T-helper 2 cell treated with Interferon-gamma antibody and Interleukin-4, amounts not matched to agents 5 μg/mL and 100 μg/mL, for 36 hours (primary cell): ENCODE measurements around the gene LRRK2.
"Not testable (repeated sequence)": the region's sequence is repeated elsewhere in the genome, so short reads cannot be mapped to it uniquely, and the experiment has no call there.

Experiments used
- DNase-seq: peaks from one replicate; pipeline ENCODE4 v3.0.0; 2021; ENCODE audit warnings: low spot score
- H3K27ac Mint-ChIP-seq: one replicate; pipeline ENCODE4 v1.8.0; 2021; ENCODE audit warnings: mild to moderate bottlenecking, mixed read lengths
- H3K27me3 Mint-ChIP-seq: one replicate; pipeline ENCODE4 v1.8.0; 2021; ENCODE audit warnings: low read depth, mixed read lengths
- H3K36me3 Mint-ChIP-seq: one replicate; pipeline ENCODE4 v1.8.0; 2021; ENCODE audit warnings: low read depth, mixed read lengths
- H3K4me1 Mint-ChIP-seq: one replicate; pipeline ENCODE4 v1.8.0; 2021; ENCODE audit warnings: low read depth, mixed read lengths
- H3K4me3 Mint-ChIP-seq: one replicate; pipeline ENCODE4 v1.8.0; 2022; ENCODE audit warnings: mild to moderate bottlenecking, moderate library complexity, mixed read lengths
- H3K9me3 Mint-ChIP-seq: one replicate; pipeline ENCODE4 v1.8.0; 2021; ENCODE audit warnings: mixed read lengths

The LRRK2 gene

DNA sequence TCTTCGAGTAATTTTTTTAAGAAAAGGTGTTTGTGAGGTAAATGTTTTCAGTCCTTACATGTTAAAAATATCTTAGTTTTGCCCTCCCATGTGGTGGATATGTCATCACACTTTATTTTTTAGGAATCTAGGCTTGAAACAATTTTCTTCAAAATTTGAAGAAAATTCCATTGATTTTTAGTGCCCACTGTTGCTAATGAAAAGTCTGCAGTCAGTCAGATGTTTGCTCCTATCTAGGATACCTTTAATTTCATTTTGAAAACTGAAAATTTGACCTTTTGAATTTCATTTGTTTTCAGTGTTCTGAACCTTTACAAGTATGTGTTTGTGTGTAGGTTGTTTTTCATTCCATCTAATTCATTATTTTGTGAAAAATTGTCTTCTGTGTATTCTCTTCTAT is 105.4 kb downstream of the LRRK2 start:
- H3K4me1 Mint-ChIP-seq, result no peaks in the 10 kb centered on the region
- no peak overlapping the region for H3K27ac Mint-ChIP-seq
- DNase-seq, result no peak
- no peaks in the 10 kb centered on the region for H3K27me3 Mint-ChIP-seq
- H3K9me3 Mint-ChIP-seq, result no peaks in the 10 kb centered on the region
- H3K4me3 Mint-ChIP-seq, result no peak overlapping the region
- H3K36me3 Mint-ChIP-seq, result no peaks in the 10 kb centered on the region

DNA sequence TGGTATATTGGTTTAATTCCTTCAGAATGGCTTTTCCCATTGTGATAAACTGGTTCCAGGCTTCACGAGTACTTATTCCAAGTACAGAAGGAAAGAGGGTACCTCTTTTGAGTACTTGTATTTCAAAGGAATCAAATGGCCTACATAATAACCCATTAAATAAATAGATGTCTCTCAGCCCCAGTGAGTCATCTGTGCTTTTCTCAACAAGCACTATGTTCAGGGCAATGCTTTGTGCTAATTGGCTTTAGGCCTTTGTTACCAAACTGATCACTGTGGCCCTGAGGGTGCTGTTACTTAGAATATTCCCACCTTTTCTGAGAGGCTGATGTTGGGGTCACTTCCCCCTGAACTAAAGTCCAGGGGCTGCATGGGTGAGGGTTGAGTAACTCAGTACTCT is 107.1 kb downstream of the LRRK2 start:
- Mint-ChIP-seq H3K27ac (no peak overlapping the region), H3K36me3 (no peaks in the 10 kb centered on the region), H3K27me3 (no peaks in the 10 kb centered on the region), H3K4me3 (no peak overlapping the region), H3K9me3 (no peaks in the 10 kb centered on the region), H3K4me1 (no peaks in the 10 kb centered on the region)
- DNase-seq, result no peak

DNA sequence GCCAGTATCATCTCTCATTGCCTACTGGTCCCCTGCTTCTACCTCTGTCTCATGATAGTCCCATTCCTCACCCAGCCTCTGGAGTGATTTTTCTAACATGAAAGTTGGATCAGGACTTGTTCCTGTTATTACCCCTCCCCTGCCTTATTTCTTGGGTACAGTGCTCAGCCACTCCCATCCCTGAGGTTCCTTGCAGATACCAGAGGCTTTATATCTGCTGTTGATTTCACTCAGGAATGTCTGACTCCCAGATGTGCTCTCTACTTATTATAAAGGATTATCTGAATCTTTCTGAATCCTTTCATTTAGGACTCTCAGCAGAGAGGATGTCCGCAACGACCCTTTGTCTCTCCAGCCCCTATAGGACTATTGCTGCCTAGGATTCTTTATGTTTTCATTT is 111.2 kb downstream of the LRRK2 start:
- Mint-ChIP-seq H3K9me3 (no peaks in the 10 kb centered on the region), H3K27me3 (no peaks in the 10 kb centered on the region), H3K36me3 (no peaks in the 10 kb centered on the region), H3K27ac (no peak overlapping the region), H3K4me3 (no peak overlapping the region), H3K4me1 (no peaks in the 10 kb centered on the region)
- DNase-seq, result no peak

DNA sequence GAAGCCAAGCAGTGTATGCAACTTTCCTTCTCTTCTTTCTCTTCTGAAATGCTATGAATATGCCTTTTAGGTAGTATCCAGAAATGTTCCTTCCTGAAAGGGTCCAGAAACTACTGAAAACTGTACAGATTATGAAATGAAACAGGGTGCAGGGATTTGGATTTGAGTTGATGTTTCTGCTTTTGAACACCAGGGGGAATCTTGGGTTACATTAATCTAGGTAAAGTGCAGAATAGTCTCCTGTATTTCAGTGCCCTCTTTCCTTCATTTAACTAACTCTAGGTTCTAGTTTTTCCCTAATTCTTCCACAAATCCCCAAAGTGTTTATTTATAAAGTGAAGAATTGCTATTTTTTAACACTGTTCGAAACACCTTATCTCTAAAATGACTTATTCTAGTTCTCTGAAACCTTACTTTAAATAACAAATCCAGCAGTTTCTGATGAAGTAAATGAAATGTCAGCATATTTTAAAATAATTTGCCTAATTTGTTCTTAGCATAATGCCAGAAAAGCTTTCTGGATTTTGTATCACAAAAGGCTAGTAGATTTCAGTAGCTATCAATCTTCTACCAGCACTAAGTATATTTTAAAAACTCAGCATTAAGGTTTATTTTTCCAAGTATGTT is 111.9 kb downstream of the LRRK2 start:
- no peak for DNase-seq
- Mint-ChIP-seq H3K36me3 (no peaks in the 10 kb centered on the region), H3K27ac (no peak overlapping the region), H3K27me3 (no peaks in the 10 kb centered on the region), H3K4me3 (no peak overlapping the region), H3K9me3 (no peaks in the 10 kb centered on the region), H3K4me1 (no peaks in the 10 kb centered on the region)

DNA sequence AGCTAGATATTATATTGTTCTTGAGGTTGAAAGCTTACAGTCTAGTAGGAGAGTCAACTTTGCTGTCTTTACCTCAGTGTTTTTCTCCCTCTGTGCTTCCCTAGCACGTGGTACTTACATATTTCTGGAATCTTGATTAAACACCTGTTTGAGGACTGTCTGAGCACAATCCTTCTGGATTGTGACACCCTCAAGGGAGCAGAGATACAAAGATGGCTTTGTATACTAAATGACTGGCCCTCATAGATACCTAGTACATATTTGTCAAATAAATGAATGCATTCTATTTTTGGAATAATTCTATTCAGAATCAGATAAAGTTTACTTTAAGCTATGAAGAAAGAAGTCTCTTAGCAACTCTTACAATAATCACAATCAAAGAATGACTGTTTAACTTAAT is 113.3 kb downstream of the LRRK2 start:
- Mint-ChIP-seq H3K36me3 (no peaks in the 10 kb centered on the region), H3K27ac (no peak overlapping the region), H3K9me3 (no peaks in the 10 kb centered on the region), H3K4me1 (no peaks in the 10 kb centered on the region), H3K4me3 (no peak overlapping the region), H3K27me3 (no peaks in the 10 kb centered on the region)
- DNase-seq, result no peak

DNA sequence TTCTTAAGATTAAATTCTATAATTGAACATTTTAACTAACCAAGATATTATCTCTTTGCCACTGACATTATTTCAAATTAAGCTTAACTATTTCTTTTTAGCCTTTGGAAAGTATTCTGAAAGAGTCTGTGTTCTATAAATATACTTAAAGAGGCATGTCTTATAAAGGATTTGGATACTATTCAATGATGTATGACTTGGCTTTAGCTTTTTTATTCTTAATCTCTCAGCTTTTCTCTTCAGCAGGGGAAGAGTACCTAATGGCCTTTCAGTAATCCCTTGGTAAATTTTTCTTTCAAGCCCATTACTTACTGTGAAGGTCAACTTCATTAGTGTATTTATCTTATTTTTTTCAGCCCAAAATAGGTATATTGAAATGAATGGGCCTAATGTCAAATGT is 113.8 kb downstream of the LRRK2 start:
- no peaks in the 10 kb centered on the region for H3K4me1 Mint-ChIP-seq
- DNase-seq, result no peak
- H3K27me3 Mint-ChIP-seq, result no peaks in the 10 kb centered on the region
- H3K36me3 Mint-ChIP-seq, result no peaks in the 10 kb centered on the region
- no peaks in the 10 kb centered on the region for H3K9me3 Mint-ChIP-seq
- no peak overlapping the region for H3K4me3 Mint-ChIP-seq
- H3K27ac Mint-ChIP-seq, result no peak overlapping the region

DNA sequence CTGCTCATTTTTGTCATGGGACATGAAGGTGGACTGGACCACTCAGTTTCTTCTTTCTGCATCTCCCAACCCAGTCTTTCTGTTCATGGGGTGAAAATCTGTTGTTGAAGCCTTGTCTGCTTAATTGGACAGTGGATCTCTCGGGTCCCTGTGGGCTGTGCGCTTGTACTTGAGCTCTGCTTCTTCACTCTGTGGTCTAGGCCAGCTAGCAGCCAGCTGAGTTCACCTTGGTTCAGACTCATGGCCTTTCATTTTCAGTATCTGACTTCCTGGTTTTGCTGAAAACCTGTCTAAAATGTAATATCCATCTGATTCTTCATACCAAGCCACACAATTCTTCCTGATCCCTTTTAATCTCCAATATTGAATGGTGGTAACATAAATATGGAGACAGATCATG is 117.2 kb downstream of the LRRK2 start:
- Mint-ChIP-seq H3K27ac (no peak overlapping the region), H3K27me3 (no peaks in the 10 kb centered on the region), H3K9me3 (no peaks in the 10 kb centered on the region), H3K4me3 (no peak overlapping the region), H3K36me3 (no peaks in the 10 kb centered on the region), H3K4me1 (no peaks in the 10 kb centered on the region)
- no peak for DNase-seq

DNA sequence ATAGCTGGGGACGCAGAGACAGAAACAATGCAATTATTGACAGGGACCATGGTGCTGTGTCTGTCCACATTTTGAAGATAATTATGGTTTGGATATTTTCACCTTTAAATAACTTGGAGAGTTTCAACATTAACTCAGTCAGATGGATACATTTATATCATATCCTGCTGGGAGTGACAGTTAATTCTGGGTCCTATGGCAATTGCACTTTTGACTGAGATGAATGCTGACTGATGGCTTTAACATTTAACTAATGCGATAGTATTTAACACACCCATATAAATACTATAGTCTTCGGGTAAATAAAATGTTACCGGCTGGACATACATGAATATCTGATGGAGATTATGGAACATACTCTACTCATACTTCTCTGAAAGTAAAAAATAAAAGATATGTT is 118.3 kb downstream of the LRRK2 start:
- Mint-ChIP-seq H3K36me3 (no peaks in the 10 kb centered on the region), H3K9me3 (no peaks in the 10 kb centered on the region)

DNA sequence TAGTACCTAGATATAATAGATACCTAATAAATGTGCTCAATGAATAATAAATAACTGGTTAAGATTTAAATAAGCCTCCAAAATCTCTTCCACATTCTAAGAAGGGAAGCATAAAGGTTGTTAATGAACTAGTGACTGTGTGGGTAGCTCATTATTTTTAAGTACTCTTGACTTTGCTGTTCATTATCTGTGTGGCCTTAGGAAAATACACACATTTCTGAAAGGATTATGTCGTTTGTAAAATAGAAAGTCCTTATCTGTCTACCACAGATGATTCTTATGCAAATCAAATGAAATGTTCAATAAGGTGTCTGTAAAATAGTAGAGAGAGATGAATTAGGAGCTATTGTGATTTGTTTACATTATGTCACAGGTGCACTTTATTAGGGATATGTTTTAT is 119.5 kb downstream of the LRRK2 start:
- H3K27ac Mint-ChIP-seq, result no peak overlapping the region
- H3K4me1 Mint-ChIP-seq, result no peaks in the 10 kb centered on the region
- H3K36me3 Mint-ChIP-seq, result no peaks in the 10 kb centered on the region
- DNase-seq, result no peak
- no peak overlapping the region for H3K4me3 Mint-ChIP-seq
- H3K9me3 Mint-ChIP-seq, result no peaks in the 10 kb centered on the region
- H3K27me3 Mint-ChIP-seq, result no peaks in the 10 kb centered on the region

More for the DNA sequence above, 118.3 kb downstream of the LRRK2 start:
- H3K27me3 Mint-ChIP-seq, result no peaks in the 10 kb centered on the region
- no peak overlapping the region for H3K27ac Mint-ChIP-seq
- no peaks in the 10 kb centered on the region for H3K4me1 Mint-ChIP-seq
- no peak for DNase-seq
- H3K4me3 Mint-ChIP-seq, result no peak overlapping the region

DNA sequence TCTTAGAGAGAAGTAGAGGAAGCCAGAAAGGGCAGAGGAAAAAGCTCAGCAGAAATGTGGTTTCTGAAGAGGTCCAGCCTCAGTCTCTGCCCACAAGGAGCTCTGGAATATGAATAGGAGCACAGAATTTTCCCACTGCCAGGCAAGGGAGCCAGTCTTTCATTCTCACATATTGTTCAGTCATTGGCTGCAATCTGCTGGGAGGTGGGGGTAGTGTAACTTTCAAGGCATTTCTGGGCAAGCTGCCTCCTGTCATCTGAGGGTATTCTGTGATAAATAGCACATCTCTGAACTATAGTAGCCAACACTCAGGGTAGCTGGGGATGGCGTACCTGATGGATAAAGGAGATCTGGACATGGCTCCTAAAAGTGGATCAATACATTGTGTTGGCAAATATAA is 127.2 kb downstream of the LRRK2 start:
- H3K27me3 Mint-ChIP-seq, result no peaks in the 10 kb centered on the region
- H3K9me3 Mint-ChIP-seq, result no peaks in the 10 kb centered on the region
- H3K27ac Mint-ChIP-seq, result no peak overlapping the region
- DNase-seq, result no peak
- no peaks in the 10 kb centered on the region for H3K36me3 Mint-ChIP-seq
- H3K4me1 Mint-ChIP-seq, result no peaks in the 10 kb centered on the region
- no peak overlapping the region for H3K4me3 Mint-ChIP-seq

DNA sequence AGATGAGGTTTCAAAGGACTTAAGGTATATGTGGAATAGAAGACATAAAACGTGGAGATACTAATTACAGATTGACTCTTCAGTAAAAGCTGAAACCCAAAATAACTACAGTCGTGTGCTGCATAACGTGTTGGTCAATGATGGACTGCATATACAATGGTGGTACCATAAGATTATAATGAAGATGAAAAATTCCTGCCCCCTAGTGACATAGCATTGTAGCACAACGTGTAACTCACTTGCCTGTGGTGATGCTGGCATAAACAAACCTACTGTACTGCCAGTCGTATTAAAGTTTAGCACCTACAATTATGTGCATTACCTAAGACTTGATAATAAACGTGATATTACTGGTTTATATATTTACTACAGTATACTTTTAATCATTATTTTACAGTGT is 150.3 kb downstream of the LRRK2 start:
- DNase-seq, result no peak
- H3K27ac Mint-ChIP-seq, result no peak overlapping the region
- no peaks in the 10 kb centered on the region for H3K9me3 Mint-ChIP-seq
- H3K36me3 Mint-ChIP-seq, result no peaks in the 10 kb centered on the region
- no peaks in the 10 kb centered on the region for H3K4me1 Mint-ChIP-seq
- H3K27me3 Mint-ChIP-seq, result no peaks in the 10 kb centered on the region
- no peak overlapping the region for H3K4me3 Mint-ChIP-seq

DNA sequence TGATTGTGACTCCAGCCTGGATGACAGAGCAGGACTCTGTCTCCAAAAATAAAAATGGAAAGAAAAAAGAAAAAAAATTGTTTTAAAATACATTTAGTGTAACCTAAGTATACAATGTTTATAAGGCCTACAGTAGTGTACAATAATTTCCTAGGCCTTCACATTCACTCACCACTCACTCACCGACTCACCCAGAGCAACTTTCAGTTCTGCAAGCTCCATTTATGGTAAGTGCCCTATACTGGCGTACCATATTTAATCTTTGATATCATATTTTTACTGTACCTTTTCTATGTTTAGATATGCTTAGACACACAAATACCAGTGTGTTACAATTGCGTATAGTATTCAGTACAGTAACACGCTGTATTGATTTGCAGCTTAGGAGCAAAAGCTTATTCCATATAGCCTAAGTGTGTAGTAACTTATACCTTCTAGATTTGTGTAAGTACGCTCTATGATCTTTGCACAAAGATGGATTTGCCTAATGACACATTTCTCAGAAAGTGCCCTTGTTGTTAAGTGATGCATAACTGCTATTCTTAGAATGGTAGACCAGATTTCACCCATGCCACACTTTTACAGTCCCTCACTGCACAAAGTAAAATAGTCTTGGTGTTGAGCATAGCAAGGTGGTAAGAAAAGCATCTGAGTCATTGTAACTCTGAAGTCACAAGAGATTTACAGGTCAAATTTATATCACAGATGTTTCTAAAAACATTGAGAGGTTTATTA is 151.9 kb downstream of the LRRK2 start:
- no peak for DNase-seq
- Mint-ChIP-seq H3K27ac (no peak overlapping the region), H3K4me3 (no peak overlapping the region), H3K27me3 (no peaks in the 10 kb centered on the region), H3K36me3 (no peaks in the 10 kb centered on the region), H3K4me1 (no peaks in the 10 kb centered on the region), H3K9me3 (no peaks in the 10 kb centered on the region)

DNA sequence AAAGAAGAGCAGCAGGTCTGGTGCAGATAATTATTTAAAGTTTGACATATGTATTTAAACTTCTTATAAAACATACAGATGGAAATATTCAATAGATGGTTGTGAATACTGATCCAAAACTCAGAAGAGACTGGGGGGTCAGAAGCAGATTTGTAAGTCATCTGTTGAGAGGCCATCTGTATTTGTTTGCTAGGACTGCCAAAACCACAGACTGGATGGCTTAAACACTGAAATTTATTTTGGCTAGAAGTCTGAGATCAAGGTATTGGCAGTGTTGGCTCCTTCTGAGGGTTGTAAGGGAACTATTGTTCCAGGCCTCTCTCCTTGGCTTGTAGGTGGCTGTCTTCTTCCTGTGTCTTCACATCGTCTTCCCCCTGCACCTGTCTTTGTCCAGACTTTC is 153.9 kb downstream of the LRRK2 start:
- H3K9me3 Mint-ChIP-seq, result no peaks in the 10 kb centered on the region
- no peaks in the 10 kb centered on the region for H3K4me1 Mint-ChIP-seq
- no peak overlapping the region for H3K4me3 Mint-ChIP-seq
- no peaks in the 10 kb centered on the region for H3K27me3 Mint-ChIP-seq
- no peaks in the 10 kb centered on the region for H3K36me3 Mint-ChIP-seq
- H3K27ac Mint-ChIP-seq, result no peak overlapping the region
- DNase-seq, result no peak

DNA sequence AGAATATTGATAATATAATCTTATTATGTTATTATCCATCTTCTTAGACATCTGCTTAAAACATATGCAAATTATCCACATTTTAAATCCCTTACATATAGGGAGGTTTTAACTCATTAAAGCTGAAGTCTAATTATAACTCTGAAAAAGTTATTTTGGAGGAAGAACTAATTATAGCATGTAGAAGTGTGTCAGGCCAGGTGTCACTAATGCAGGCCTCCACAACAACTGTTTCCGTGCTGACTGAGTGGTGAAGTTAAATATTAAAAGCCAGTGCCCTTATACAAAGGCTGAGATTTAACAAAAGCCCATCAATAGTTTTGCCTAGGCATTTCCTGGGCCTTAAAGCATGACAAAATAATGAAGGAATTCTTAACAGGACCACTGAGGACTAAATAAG is 157.4 kb downstream of the LRRK2 start:
- Mint-ChIP-seq H3K9me3 (no peaks in the 10 kb centered on the region), H3K4me1 (no peaks in the 10 kb centered on the region)

DNA sequence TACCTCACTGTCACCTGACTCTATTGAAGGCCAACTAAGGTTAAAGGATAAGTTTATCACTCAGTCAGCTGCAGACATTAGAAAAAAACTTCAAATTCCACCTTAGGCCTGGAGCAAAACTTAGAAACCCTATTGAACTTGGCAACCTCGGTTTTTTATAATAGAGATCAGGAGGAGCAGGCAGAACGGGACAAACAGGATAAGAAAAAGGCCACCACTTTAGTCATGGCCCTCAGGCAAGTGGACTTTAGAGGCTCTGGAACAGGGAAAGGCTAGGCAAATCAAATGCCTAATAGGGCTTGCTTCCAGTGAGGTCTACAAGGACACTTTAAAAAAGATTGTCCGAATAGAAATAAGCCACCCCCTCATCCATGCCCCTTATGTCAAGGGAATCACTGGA is 162.5 kb downstream of the LRRK2 start:
- H3K9me3 Mint-ChIP-seq, H3K4me3 Mint-ChIP-seq, H3K36me3 Mint-ChIP-seq, H3K27ac Mint-ChIP-seq, DNase-seq, H3K27me3 Mint-ChIP-seq, H3K4me1 Mint-ChIP-seq: not testable (repeated sequence)

More for the DNA sequence above, 157.4 kb downstream of the LRRK2 start:
- no peaks in the 10 kb centered on the region for H3K27me3 Mint-ChIP-seq
- DNase-seq, result no peak
- no peak overlapping the region for H3K27ac Mint-ChIP-seq
- H3K36me3 Mint-ChIP-seq, result no peaks in the 10 kb centered on the region
- H3K4me3 Mint-ChIP-seq, result no peak overlapping the region
